PC-9 (cell line): ENCODE data around the gene NR6A1. TPM values are rescaled to one million over a fixed set of nuclear protein-coding genes. Genes with fewer than 3 reads are reported as not detected.

Source experiments
- BruUV-seq: library from RNA; stranded (reverse); fragments of 400-500 nt; replicated peaks from 2 replicates; lab custom pipeline; 2021; lab: Mats Ljungman, UMichigan
- CTCF ChIA-PET: fragments of 300-600 bp; sonication (Branson Sonifier 250); formaldehyde crosslinking; loops from one replicate; lab custom pipeline; 2022; ENCODE audit warnings: antibody characterized with exemption; lab: Charles Lee
- POLR2A ChIA-PET: fragments of 300-600 bp; sonication (Branson Sonifier 250); formaldehyde crosslinking; loops from one replicate; lab custom pipeline; 2022; ENCODE audit warnings: antibody characterized with exemption; ENCODE audit not compliant: unreplicated experiment; lab: Charles Lee
- DNase-seq, 2 experiments: peaks; one replicate each; pipeline versions ENCODE4 v3.0.0 to v3.0.0-alpha.2; 2015 to 2022; ENCODE audit warnings: mixed read lengths in 1 of 2
- H2AFZ ChIP-seq: fragments of 200-600 bp; sonication (generic); 2 replicates; pipeline ENCODE4 v1.8.1; 2017; ENCODE audit warnings: antibody characterized with exemption
- H3F3A ChIP-seq: fragments of 200-600 bp; sonication (generic); 2 replicates; pipeline ENCODE4 v1.8.1; 2017; ENCODE audit warnings: antibody characterized with exemption, mild to moderate bottlenecking, low read depth; ENCODE audit not compliant: insufficient read depth
- H3K27ac ChIP-seq: fragments of 200-600 bp; sonication (generic); 2 replicates; pipeline ENCODE4 v1.6.1; 2016; ENCODE audit warnings: mixed run types
- H3K27me3 ChIP-seq: fragments of 200-600 bp; sonication (generic); 2 replicates; pipeline ENCODE4 v1.6.1; 2016; ENCODE audit warnings: low read depth, mixed run types; ENCODE audit not compliant: insufficient read depth
- H3K36me3 ChIP-seq: fragments of 200-600 bp; sonication (generic); 2 replicates; pipeline ENCODE4 v1.6.1; 2016; ENCODE audit warnings: low read depth, mixed run types
- H3K4me1 ChIP-seq: fragments of 200-600 bp; sonication (generic); replicated peaks from 2 replicates; pipeline ENCODE4 v1.6.1; 2016; ENCODE audit warnings: mixed run types; ENCODE audit not compliant: insufficient read depth
- H3K4me2 ChIP-seq: fragments of 200-600 bp; sonication (generic); 2 replicates; pipeline ENCODE4 v1.6.1; 2017; ENCODE audit warnings: mixed run types
- H3K4me3 ChIP-seq: fragments of 200-600 bp; sonication (generic); 2 replicates; pipeline ENCODE4 v1.6.1; 2016; ENCODE audit warnings: mixed run types
- H3K79me2 ChIP-seq: fragments of 200-600 bp; sonication (generic); 2 replicates; pipeline ENCODE4 v1.6.1; 2017; ENCODE audit warnings: low read depth, mixed run types
- H3K9me2 ChIP-seq: fragments of 200-600 bp; sonication (generic); 2 replicates; pipeline ENCODE4 v1.8.1; 2017; ENCODE audit warnings: mild to moderate bottlenecking; ENCODE audit not compliant: insufficient read depth
- H3K9me3 ChIP-seq: fragments of 200-600 bp; sonication (generic); 2 replicates; pipeline ENCODE4 v1.8.1; 2016; ENCODE audit warnings: low read depth; ENCODE audit not compliant: insufficient read depth
- H4K20me1 ChIP-seq: fragments of 200-600 bp; sonication (generic); 2 replicates; pipeline ENCODE4 v1.8.1; 2017; ENCODE audit not compliant: insufficient read depth
- EZH2 ChIP-seq: fragments of 200-600 bp; sonication (generic); IDR thresholded peaks from 2 replicates; pipeline ENCODE4 v1.8.0; 2017; ENCODE audit warnings: antibody characterized with exemption, low read depth
- intact Hi-C: fragments of 100-400 bp; cut with micrococcal nuclease; formaldehyde crosslinking; loops from one replicate; pipeline ENCODE4 v1.10.0; 2022; ENCODE audit not compliant: unreplicated experiment
- total RNA-seq: library from RNA; stranded (reverse); gene quantifications from 2 replicates; pipeline ENCODE4 v1.2.3, GENCODE V29; 2021
- TF ChIP-seq, protein P1 (sequence below): fragments of 200-600 bp; sonication (generic); conservative IDR thresholded peaks from 2 replicates; pipeline ENCODE4 v1.6.1; 2017; ENCODE audit warnings: mixed run types, antibody characterized with exemption, mild to moderate bottlenecking, moderate library complexity

Gene NR6A1
- total RNA-seq, 1 experiment from 2014 or later = 13.0 TPM

DNA sequence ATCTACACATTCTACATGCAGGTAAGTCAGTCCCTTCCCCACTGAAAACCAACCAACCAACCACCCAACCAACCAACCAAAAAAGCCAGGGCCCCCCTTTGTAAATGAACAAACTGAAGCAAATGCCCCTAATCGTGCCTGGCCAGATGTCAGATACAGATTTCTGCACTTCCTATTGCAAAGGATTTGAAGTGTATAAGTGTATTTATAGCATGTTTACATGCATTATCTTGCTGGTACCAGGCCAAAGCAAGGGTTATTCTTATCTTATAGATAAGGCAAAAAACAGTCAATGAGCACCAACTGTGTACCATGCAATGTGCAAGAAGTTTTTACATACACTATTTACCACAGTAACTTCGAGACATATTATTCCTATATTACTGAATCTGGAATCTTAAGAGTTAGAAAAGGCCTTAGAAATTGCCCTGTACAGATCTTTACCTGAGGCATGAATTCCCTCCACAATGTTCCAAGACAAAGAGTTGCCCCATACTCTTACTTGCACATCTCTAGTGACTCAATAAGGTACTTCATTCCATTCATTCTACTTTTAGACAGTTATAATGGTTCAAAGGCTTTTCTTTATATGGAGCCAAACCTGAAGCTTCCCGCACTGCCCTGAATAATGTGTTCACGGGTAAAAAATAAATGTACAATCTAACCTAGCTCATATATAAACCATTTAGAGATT lies 212.2 kb downstream of the NR6A1 start:
- no peak for DNase-seq
- H3K4me1 ChIP-seq = peaks cover 17% of the 10 kb centered on the region
- no peaks in the 10 kb centered on the region for H3K9me2 ChIP-seq
- no peak for TF ChIP-seq EZH2
- TF ChIP-seq, protein P1, sequence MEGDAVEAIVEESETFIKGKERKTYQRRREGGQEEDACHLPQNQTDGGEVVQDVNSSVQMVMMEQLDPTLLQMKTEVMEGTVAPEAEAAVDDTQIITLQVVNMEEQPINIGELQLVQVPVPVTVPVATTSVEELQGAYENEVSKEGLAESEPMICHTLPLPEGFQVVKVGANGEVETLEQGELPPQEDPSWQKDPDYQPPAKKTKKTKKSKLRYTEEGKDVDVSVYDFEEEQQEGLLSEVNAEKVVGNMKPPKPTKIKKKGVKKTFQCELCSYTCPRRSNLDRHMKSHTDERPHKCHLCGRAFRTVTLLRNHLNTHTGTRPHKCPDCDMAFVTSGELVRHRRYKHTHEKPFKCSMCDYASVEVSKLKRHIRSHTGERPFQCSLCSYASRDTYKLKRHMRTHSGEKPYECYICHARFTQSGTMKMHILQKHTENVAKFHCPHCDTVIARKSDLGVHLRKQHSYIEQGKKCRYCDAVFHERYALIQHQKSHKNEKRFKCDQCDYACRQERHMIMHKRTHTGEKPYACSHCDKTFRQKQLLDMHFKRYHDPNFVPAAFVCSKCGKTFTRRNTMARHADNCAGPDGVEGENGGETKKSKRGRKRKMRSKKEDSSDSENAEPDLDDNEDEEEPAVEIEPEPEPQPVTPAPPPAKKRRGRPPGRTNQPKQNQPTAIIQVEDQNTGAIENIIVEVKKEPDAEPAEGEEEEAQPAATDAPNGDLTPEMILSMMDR = no peak
- ChIA-PET CTCF (interaction anchor here (0.6 to 0.7 kb wide), 2 partner anchors 11 to 108 kb away, joined by 3 to 6 read pairs; no protein-coding TSS in a partner anchor), POLR2A (no interaction called here)
- H3K36me3 ChIP-seq = no peaks in the 10 kb centered on the region
- H3F3A ChIP-seq = peaks cover 6% of the 10 kb centered on the region; the same call in 1 of the 2 replicates
- no TSS peak for BruUV-seq
- 0 out of 2 replicates have a peak, but pooled peaks cover 3% of the 10 kb centered on the region for H3K79me2 ChIP-seq
- H3K4me3 ChIP-seq = no peak overlapping the region
- H4K20me1 ChIP-seq = no peaks in the 10 kb centered on the region
- intact Hi-C loops = no loop called here
- H3K27me3 ChIP-seq = no peaks in the 10 kb centered on the region
- H3K4me2 ChIP-seq = no peak overlapping the region
- H2AFZ ChIP-seq = no peak overlapping the region
- H3K27ac ChIP-seq = no peak overlapping the region
- H3K9me3 ChIP-seq = no peaks in the 10 kb centered on the region

DNA sequence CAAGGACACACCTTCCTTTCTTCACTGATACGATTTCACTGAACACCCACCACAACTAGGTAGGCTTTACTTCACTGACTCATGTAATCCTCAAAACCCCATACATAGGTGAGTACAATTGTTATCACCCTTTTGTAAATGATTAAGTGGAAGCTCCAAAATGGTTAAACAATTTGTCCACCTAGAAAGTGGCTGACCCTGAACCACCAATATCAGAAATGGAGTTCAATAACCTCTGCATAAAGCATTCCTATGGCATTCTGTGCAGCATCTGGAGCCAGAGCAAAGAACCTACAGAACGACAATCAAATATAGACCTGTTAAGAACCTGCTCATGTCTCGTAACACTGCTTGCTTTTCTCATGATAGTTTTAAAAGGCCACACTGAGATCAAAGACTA lies 213.2 kb downstream of the NR6A1 start:
- peaks cover 19% of the 10 kb centered on the region for H3K4me1 ChIP-seq
- no peaks in the 10 kb centered on the region for H3K9me2 ChIP-seq
- H3K79me2 ChIP-seq = 0 out of 2 replicates have a peak, but pooled peaks cover 3% of the 10 kb centered on the region
- TF ChIP-seq, protein P1 = no peak
- no peak for TF ChIP-seq EZH2
- CTCF ChIA-PET = interaction anchor here (0.6 kb wide), 1 partner anchor 43 kb away, joined by 4 read pairs; no protein-coding TSS in a partner anchor
- H3K9me3 ChIP-seq = no peaks in the 10 kb centered on the region
- no peaks in the 10 kb centered on the region for H3K36me3 ChIP-seq
- H3K27me3 ChIP-seq = no peaks in the 10 kb centered on the region
- H3K4me3 ChIP-seq = no peak overlapping the region
- no peak overlapping the region for H3K27ac ChIP-seq
- H3K4me2 ChIP-seq = no peak overlapping the region
- POLR2A ChIA-PET = no interaction called here
- no TSS peak for BruUV-seq
- DNase-seq = no peak
- peaks cover 9% of the 10 kb centered on the region; the same call in 1 of the 2 replicates for H3F3A ChIP-seq
- H4K20me1 ChIP-seq = 0 out of 2 replicates have a peak, but pooled peaks cover 3% of the 10 kb centered on the region
- no peak overlapping the region for H2AFZ ChIP-seq
- intact Hi-C loops = no loop called here

DNA sequence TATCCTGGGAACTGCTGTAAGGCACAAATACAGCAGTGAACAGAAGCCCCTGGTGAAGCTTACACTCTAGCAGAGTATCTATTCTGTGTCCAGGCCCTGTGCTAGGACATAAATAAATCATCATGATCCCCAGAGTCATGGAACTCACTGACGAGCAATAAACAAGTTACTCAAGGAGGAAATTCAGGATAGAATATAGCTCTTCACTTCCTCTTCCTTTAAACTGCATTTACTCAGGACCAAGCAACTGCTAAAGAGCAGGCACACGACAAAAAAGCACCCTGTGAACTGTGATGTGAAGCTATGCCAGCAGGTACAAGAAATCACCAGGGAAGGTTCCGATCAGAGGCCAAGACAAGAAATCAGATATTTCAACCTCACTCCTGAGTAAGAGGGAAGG lies 216.1 kb downstream of the NR6A1 start:
- ChIA-PET CTCF (interaction anchor here (0.6 kb wide), 1 partner anchor 61 kb away, joined by 7 read pairs; no protein-coding TSS in a partner anchor), POLR2A (no interaction called here)
- H3K4me1 ChIP-seq = peaks cover 32% of the 10 kb centered on the region
- H4K20me1 ChIP-seq = peaks cover 8% of the 10 kb centered on the region; the same call in 1 of the 2 replicates
- peaks cover 19% of the 10 kb centered on the region; the same call in 1 of the 2 replicates for H3F3A ChIP-seq
- no peak overlapping the region for H3K4me3 ChIP-seq
- H3K36me3 ChIP-seq = 0 out of 2 replicates have a peak, but pooled peaks cover 1% of the 10 kb centered on the region
- 0 out of 2 replicates have a peak, but pooled peaks cover 3% of the 10 kb centered on the region for H3K79me2 ChIP-seq
- H3K4me2 ChIP-seq = no peak overlapping the region
- no peak overlapping the region for H2AFZ ChIP-seq
- BruUV-seq = no TSS peak
- H3K27ac ChIP-seq = no peak overlapping the region
- intact Hi-C loops = no loop called here
- no peaks in the 10 kb centered on the region for H3K9me2 ChIP-seq
- no peaks in the 10 kb centered on the region for H3K9me3 ChIP-seq
- no peak for DNase-seq
- H3K27me3 ChIP-seq = no peaks in the 10 kb centered on the region
- TF ChIP-seq EZH2 = no peak
- TF ChIP-seq, protein P1 = no peak
